OCI-LY1 (cell line): Measurements from ENCODE around the gene DHRS1.

ENCODE experiments used
- H2AFZ ChIP-seq: fragments of 200-600 bp; sonication (generic), shearing (Covaris generic); 2 replicates; pipeline ENCODE4 v1.6.0; 2014; ENCODE audit warnings: antibody characterized with exemption, mild to moderate bottlenecking, low read length
- H3F3A ChIP-seq: fragments of 200-600 bp; sonication (generic), shearing (Covaris generic); 2 replicates; pipeline ENCODE4 v1.6.0; 2014; ENCODE audit warnings: mild to moderate bottlenecking, antibody characterized with exemption, low read length, moderate library complexity; ENCODE audit not compliant: insufficient read depth
- H3K27ac ChIP-seq: fragments of 200-600 bp; sonication (generic); 2 replicates; pipeline ENCODE4 v1.5.1; 2014; ENCODE audit warnings: low read length, mixed run types, mild to moderate bottlenecking, low read depth; ENCODE audit not compliant: poor library complexity, severe bottlenecking
- H3K27me3 ChIP-seq: fragments of 200-600 bp; sonication (generic); 2 replicates; pipeline ENCODE4 v1.6.0; 2014; ENCODE audit warnings: antibody characterized with exemption, mild to moderate bottlenecking, low read length, moderate library complexity; ENCODE audit not compliant: insufficient read depth
- H3K36me3 ChIP-seq: fragments of 200-600 bp; sonication (generic); 2 replicates; pipeline ENCODE4 v1.6.1; 2014; ENCODE audit warnings: mild to moderate bottlenecking, antibody characterized with exemption, low read length, moderate library complexity, mixed read lengths; ENCODE audit not compliant: insufficient read depth
- H3K4me1 ChIP-seq: fragments of 200-600 bp; sonication (generic); 2 replicates; pipeline ENCODE4 v1.5.1; 2014; ENCODE audit warnings: mild to moderate bottlenecking, low read length, moderate library complexity; ENCODE audit not compliant: insufficient read depth, severe bottlenecking
- H3K4me2 ChIP-seq: fragments of 200-600 bp; sonication (generic), shearing (Covaris generic); 2 replicates; pipeline ENCODE4 v1.6.1; 2014; ENCODE audit warnings: low read length
- H3K4me3 ChIP-seq: fragments of 200-600 bp; sonication (generic); 2 replicates; pipeline ENCODE4 v1.5.1; 2014; ENCODE audit warnings: low read length, low read depth, mild to moderate bottlenecking, mixed read lengths; ENCODE audit not compliant: poor library complexity, severe bottlenecking
- H3K79me2 ChIP-seq: fragments of 200-600 bp; shearing (Covaris generic); 2 replicates; pipeline ENCODE4 v1.6.1; 2016; ENCODE audit warnings: mixed run types, low read length, mixed read lengths; ENCODE audit not compliant: insufficient read depth
- H3K9ac ChIP-seq: fragments of 200-600 bp; sonication (generic), shearing (Covaris generic); 2 replicates; pipeline ENCODE4 v1.6.1; 2014; ENCODE audit warnings: mild to moderate bottlenecking, low read length, mixed read lengths
- H3K9me2 ChIP-seq: fragments of 200-600 bp; sonication (generic), shearing (Covaris generic); 2 replicates; pipeline ENCODE4 v1.6.1; 2014; ENCODE audit warnings: low read depth, mild to moderate bottlenecking, low read length, mixed read lengths
- H3K9me3 ChIP-seq: fragments of 200-600 bp; shearing (Covaris generic); 2 replicates; pipeline ENCODE4 v1.6.1; 2014; ENCODE audit warnings: low read length, mixed read lengths
- H4K20me1 ChIP-seq: fragments of 200-600 bp; sonication (generic), shearing (Covaris generic); 2 replicates; pipeline ENCODE4 v1.6.0; 2016; ENCODE audit warnings: mild to moderate bottlenecking, low read length; ENCODE audit not compliant: insufficient read depth
- EZH2 ChIP-seq: fragments of 200-600 bp; sonication (generic), shearing (Covaris generic); IDR thresholded peaks from 2 replicates; pipeline ENCODE4 v1.8.0; 2017; ENCODE audit warnings: borderline replicate concordance, mixed run types, mild to moderate bottlenecking, antibody characterized with exemption, low read length, moderate library complexity, mixed read lengths
- TF ChIP-seq, protein P1 (sequence below): fragments of 200-600 bp; sonication (generic), shearing (Covaris generic); IDR thresholded peaks from 2 replicates; pipeline ENCODE4 v1.5.1; 2017; ENCODE audit warnings: mild to moderate bottlenecking, antibody characterized with exemption, low read length, moderate library complexity, mixed read lengths

DHRS1 gene

DNA sequence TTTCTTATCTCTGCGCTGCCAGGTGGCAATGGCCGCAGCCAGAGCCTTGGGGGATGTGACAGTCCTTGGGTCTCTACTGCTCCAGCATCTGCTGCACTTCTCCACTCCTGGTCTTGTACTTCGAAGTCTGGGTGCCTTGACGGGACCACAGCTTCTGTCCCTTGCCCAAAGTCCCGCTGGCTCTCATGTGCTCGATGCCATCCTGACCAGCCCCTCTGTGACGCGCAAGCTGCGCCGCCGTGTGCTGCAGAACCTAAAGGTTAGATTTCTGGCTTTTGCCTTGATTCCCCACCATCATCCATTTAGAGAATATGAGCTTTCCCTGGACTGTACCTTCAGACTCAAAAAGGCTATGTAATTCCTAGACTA lies 4.4 kb upstream of the DHRS1 start:
- Histone ChIP-seq H4K20me1 (no peaks in the 10 kb centered on the region), H3F3A (no peaks in the 10 kb centered on the region), H3K9ac (no peak overlapping the region), H2AFZ (no peak overlapping the region), H3K4me3 (no peak overlapping the region), H3K36me3 (peaks cover 78% of the 10 kb centered on the region), H3K27ac (no peak overlapping the region), H3K4me2 (no peak overlapping the region), H3K9me2 (no peaks in the 10 kb centered on the region), H3K79me2 (no peaks in the 10 kb centered on the region), H3K27me3 (no peaks in the 10 kb centered on the region), H3K4me1 (peaks cover 17% of the 10 kb centered on the region), H3K9me3 (no peaks in the 10 kb centered on the region)
- TF ChIP-seq, protein P1, sequence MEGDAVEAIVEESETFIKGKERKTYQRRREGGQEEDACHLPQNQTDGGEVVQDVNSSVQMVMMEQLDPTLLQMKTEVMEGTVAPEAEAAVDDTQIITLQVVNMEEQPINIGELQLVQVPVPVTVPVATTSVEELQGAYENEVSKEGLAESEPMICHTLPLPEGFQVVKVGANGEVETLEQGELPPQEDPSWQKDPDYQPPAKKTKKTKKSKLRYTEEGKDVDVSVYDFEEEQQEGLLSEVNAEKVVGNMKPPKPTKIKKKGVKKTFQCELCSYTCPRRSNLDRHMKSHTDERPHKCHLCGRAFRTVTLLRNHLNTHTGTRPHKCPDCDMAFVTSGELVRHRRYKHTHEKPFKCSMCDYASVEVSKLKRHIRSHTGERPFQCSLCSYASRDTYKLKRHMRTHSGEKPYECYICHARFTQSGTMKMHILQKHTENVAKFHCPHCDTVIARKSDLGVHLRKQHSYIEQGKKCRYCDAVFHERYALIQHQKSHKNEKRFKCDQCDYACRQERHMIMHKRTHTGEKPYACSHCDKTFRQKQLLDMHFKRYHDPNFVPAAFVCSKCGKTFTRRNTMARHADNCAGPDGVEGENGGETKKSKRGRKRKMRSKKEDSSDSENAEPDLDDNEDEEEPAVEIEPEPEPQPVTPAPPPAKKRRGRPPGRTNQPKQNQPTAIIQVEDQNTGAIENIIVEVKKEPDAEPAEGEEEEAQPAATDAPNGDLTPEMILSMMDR: no peak
- no peak for TF ChIP-seq EZH2

GRCh38 chr14:24300326-24300980 lies 873 bp upstream of the DHRS1 start:
- Histone ChIP-seq H3K79me2 (no peaks in the 10 kb centered on the region), H4K20me1 (no peaks in the 10 kb centered on the region), H3F3A (0 out of 2 replicates have a peak, but pooled peaks cover 4% of the 10 kb centered on the region), H3K27ac (no peak overlapping the region), H3K9ac (peak overlapping the region; percentile 80), H3K27me3 (no peaks in the 10 kb centered on the region), H3K4me2 (peak overlapping the region; percentile 98), H3K36me3 (peaks cover 56% of the 10 kb centered on the region), H3K4me3 (peak overlapping the region; percentile 83), H3K9me3 (no peaks in the 10 kb centered on the region), H3K4me1 (peaks cover 27% of the 10 kb centered on the region), H2AFZ (no peak overlapping the region), H3K9me2 (no peaks in the 10 kb centered on the region)
- no peak for TF ChIP-seq EZH2
- TF ChIP-seq, protein P1: no peak

DNA sequence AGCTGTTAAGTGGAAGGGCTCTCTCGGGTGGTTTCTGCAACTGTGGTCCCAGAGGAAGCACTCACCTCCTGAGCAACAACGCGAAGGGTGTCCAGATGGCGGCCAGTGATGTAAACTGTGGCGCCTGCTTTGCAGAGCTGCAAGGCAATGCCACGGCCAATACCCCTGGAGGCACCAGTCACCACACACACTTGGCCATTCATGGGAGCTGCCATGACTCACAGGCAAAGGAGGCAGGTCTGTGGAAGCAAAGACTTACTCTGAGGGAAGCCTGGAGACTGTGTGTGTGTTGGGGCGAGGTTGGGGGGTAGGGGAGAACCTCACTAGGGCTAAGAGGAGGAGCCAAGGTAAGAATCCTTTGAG lies 707 bp downstream of the DHRS1 start:
- Histone ChIP-seq H3K27ac (no peak overlapping the region), H3K9me2 (no peaks in the 10 kb centered on the region), H3K9me3 (no peaks in the 10 kb centered on the region), H3F3A (0 out of 2 replicates have a peak, but pooled peaks cover 4% of the 10 kb centered on the region), H3K4me3 (peak overlapping the region; percentile 83), H3K4me2 (peak overlapping the region; percentile 98), H3K27me3 (no peaks in the 10 kb centered on the region), H3K36me3 (peaks cover 43% of the 10 kb centered on the region), H3K79me2 (no peaks in the 10 kb centered on the region), H4K20me1 (no peaks in the 10 kb centered on the region), H3K9ac (peak overlapping the region; percentile 80), H2AFZ (no peak overlapping the region), H3K4me1 (peaks cover 27% of the 10 kb centered on the region)
- TF ChIP-seq, protein P1: no peak
- no peak for TF ChIP-seq EZH2
